ENCODE measurements around the gene EHMT1. TPM values are rescaled to one million over a fixed set of nuclear protein-coding genes. Genes with fewer than 3 reads are reported as not detected.

Gene EHMT1
- total RNA-seq, 1 experiment from 2014 or later, result 63.9 TPM

DNA sequence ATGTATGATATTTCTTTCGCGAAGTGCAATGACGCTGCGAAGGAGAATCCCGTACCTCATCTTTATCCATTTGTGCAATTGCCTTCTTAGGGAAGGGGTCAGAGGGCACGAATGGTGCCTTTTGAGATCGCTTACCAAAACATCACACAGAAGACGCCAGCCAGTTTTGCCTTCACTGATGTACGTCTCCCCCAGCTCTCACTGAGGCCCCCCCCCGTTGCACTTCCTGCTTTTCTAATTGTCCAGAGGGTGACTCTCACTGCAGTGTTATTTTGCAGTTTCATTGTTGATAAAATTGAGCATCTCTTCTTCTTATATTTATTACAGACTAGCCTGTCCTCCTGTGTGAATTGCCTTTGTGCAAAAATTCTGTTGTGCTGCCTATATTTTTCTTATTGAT, 219.8 kb downstream of the EHMT1 start:
- Histone ChIP-seq H3K27ac (ENCODE audit: low read length) (no peak overlapping the region), H3K4me3 (ENCODE audit: low read depth in 2 of 2, low read length in 2 of 2) (no peak overlapping the region), H3K36me3 (ENCODE audit: control insufficient read depth, insufficient read depth, low read length) (no peaks in the 10 kb centered on the region), H3K27me3 (ENCODE audit: control insufficient read depth, insufficient read depth, low read length) (no peaks in the 10 kb centered on the region), H3K4me1 (ENCODE audit: control insufficient read depth, insufficient read depth, low read length) (no peaks in the 10 kb centered on the region), H3K9me3 (ENCODE audit: control insufficient read depth, insufficient read depth, low read depth, low read length) (no peaks in the 10 kb centered on the region)
- ATAC-seq (no peak), DNase-seq (ENCODE audit: low read depth, low spot score) (no peak)
- intact Hi-C loops (cut with micrococcal nuclease; ENCODE audit: unreplicated experiment) (no loop called here), in situ Hi-C loops (cut with HindIII; ENCODE audit: low pct_unique_long_range_greater_than_20kb, low sequenced_read_pairs) (no loop called here)
- BruUV-seq (replicated peaks), result no TSS peak
- TF ChIP-seq, protein P1, sequence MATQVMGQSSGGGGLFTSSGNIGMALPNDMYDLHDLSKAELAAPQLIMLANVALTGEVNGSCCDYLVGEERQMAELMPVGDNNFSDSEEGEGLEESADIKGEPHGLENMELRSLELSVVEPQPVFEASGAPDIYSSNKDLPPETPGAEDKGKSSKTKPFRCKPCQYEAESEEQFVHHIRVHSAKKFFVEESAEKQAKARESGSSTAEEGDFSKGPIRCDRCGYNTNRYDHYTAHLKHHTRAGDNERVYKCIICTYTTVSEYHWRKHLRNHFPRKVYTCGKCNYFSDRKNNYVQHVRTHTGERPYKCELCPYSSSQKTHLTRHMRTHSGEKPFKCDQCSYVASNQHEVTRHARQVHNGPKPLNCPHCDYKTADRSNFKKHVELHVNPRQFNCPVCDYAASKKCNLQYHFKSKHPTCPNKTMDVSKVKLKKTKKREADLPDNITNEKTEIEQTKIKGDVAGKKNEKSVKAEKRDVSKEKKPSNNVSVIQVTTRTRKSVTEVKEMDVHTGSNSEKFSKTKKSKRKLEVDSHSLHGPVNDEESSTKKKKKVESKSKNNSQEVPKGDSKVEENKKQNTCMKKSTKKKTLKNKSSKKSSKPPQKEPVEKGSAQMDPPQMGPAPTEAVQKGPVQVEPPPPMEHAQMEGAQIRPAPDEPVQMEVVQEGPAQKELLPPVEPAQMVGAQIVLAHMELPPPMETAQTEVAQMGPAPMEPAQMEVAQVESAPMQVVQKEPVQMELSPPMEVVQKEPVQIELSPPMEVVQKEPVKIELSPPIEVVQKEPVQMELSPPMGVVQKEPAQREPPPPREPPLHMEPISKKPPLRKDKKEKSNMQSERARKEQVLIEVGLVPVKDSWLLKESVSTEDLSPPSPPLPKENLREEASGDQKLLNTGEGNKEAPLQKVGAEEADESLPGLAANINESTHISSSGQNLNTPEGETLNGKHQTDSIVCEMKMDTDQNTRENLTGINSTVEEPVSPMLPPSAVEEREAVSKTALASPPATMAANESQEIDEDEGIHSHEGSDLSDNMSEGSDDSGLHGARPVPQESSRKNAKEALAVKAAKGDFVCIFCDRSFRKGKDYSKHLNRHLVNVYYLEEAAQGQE (IDR thresholded peaks at IDR 0.05; ENCODE audit: insufficient read depth in 1 of 2, low read depth in 2 of 2, low read length in 1 of 2), result no peak
- TF ChIP-seq SIN3A (IDR thresholded peaks at IDR 0.05; ENCODE audit: borderline replicate concordance, insufficient read depth, low read depth, low read length) (no peak), TCF7L2 (IDR thresholded peaks at IDR 0.05; ENCODE audit: low read depth, low read length) (no peak), POLR2AphosphoS5 (IDR thresholded peaks at IDR 0.05; ENCODE audit: low read depth, low read length) (no peak)
- TF ChIP-seq, protein P2, sequence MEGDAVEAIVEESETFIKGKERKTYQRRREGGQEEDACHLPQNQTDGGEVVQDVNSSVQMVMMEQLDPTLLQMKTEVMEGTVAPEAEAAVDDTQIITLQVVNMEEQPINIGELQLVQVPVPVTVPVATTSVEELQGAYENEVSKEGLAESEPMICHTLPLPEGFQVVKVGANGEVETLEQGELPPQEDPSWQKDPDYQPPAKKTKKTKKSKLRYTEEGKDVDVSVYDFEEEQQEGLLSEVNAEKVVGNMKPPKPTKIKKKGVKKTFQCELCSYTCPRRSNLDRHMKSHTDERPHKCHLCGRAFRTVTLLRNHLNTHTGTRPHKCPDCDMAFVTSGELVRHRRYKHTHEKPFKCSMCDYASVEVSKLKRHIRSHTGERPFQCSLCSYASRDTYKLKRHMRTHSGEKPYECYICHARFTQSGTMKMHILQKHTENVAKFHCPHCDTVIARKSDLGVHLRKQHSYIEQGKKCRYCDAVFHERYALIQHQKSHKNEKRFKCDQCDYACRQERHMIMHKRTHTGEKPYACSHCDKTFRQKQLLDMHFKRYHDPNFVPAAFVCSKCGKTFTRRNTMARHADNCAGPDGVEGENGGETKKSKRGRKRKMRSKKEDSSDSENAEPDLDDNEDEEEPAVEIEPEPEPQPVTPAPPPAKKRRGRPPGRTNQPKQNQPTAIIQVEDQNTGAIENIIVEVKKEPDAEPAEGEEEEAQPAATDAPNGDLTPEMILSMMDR (IDR thresholded peaks at IDR 0.05), result no peak
- ChIA-PET CTCF (no interaction called here), POLR2A (no interaction called here)

DNA sequence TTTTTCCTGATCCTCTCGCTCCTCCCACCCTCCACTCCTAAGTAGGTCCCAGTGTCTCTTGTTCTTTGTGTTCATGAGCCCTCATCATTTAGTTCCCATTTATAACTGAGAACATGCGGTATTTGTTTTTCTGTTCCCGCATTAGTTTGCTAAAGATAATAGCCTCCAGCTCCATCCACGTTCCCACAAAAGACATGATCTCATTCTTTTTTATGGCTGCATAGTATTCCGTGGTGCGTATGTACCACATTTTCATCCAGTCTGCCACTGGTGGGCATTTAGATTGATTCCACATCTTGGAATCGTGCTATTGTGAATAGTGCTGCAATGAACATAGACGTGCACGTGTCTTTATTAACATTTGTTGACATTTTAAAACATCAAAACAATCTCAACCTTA, 224.6 kb downstream of the EHMT1 start:
- Histone ChIP-seq H3K4me1 (ENCODE audit: control insufficient read depth, insufficient read depth, low read length) (no peaks in the 10 kb centered on the region), H3K27ac (ENCODE audit: low read length) (no peak overlapping the region), H3K4me3 (ENCODE audit: low read depth in 2 of 2, low read length in 2 of 2) (no peak overlapping the region), H3K9me3 (ENCODE audit: control insufficient read depth, insufficient read depth, low read depth, low read length) (no peaks in the 10 kb centered on the region), H3K27me3 (ENCODE audit: control insufficient read depth, insufficient read depth, low read length) (no peaks in the 10 kb centered on the region), H3K36me3 (ENCODE audit: control insufficient read depth, insufficient read depth, low read length) (no peaks in the 10 kb centered on the region)
- in situ Hi-C loops (cut with HindIII; ENCODE audit: low pct_unique_long_range_greater_than_20kb, low sequenced_read_pairs) (no loop called here), intact Hi-C loops (cut with micrococcal nuclease; ENCODE audit: unreplicated experiment) (no loop called here)
- ATAC-seq (no peak), DNase-seq (ENCODE audit: low read depth, low spot score) (no peak)
- TF ChIP-seq, protein P1 (IDR thresholded peaks at IDR 0.05; ENCODE audit: insufficient read depth in 1 of 2, low read depth in 2 of 2, low read length in 1 of 2), result no peak
- TF ChIP-seq TCF7L2 (IDR thresholded peaks at IDR 0.05; ENCODE audit: low read depth, low read length) (no peak), POLR2AphosphoS5 (IDR thresholded peaks at IDR 0.05; ENCODE audit: low read depth, low read length) (no peak)
- no TSS peak for BruUV-seq (replicated peaks)
- POLR2A ChIA-PET, result no interaction called here
- CTCF ChIA-PET, result no interaction called here

Measured in Panc1 (cell line).